ENCODE results near the gene DRAM1.
"Not testable (repeated sequence)": the region's sequence is repeated elsewhere in the genome, so short reads cannot be mapped to it uniquely, and the experiment has no call there.

Gene DRAM1

DNA sequence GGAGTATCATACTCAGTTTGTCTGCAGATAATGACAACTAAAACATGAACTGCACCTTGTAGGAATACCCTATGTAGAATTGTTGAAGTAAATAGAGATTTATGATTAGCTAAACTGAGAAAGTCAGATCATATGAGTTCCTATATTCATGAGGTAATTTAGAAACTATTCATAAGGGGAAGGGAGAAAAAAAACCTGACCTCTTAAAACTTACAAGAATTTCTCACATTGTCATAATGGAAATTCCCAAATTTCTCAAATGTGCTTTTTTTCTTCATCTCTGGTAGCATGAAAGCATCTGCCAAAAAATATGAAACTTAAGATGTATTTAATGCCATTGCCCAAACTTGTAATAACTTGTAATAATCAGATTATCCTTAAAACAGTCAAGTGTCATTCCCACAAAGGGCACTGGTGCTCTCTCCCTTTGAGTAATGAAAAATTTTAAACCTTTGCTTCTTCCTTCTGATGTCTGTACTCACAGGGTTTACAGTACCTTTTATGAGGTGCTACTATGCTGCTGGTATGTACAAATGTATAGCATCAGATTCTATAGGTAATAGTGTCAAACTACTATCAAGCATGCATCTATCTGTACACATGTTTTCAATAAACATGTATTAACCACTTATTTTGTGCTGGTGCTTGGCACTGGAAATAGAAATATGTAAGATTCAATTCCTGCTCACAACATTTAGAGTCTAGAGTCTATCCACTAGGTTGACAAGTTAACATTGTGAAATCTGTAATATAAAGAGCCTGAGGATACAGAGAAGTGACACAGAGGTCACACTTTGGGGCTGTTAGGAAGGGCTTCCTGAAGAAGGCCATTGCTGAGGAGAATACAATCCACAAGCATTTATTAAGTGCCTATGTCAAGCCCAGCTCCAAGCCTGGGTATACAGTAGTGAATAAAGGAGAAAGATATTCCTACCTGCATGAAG is 17.4 kb upstream of the DRAM1 start:
- DNase-seq = no peak

DNA sequence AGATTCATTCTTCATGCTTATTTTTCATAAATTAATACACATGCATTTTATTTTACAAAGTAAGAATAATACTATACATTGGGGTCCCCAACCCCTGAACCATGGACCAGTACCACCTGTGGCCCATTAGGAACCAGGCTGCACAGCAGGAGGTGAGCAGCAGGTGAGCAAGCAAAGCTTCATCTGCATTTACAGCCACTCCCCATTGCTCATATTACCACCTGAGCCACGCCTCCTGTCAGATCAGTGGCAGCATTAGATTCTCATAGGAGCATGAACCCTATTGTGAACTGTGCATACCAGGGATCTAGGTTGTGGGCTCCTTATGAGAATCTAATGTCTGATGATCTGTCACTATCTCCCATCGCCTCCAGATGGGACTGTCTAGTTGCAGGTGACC is 15.7 kb upstream of the DRAM1 start:
- DNase-seq = not testable (repeated sequence)

DNA sequence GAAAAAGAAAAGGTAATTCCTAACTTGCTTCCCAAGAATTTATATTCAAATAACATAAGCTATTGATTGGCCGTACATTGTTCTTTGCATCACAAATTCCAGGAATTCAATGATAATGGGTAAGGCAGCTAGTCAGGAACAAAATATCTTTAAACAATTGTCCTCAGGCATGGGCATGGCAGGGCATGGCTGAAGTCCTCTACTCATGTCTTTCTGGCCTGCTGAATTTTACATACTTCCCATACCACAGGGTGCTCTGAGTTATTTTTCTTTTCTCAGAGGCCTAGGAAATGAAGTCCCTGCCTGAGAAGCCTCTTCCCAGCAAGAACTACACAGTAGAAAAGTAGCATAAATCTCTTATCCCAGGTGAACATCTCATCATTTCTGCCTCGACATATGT is 15.1 kb upstream of the DRAM1 start:
- no peak for DNase-seq

DNA sequence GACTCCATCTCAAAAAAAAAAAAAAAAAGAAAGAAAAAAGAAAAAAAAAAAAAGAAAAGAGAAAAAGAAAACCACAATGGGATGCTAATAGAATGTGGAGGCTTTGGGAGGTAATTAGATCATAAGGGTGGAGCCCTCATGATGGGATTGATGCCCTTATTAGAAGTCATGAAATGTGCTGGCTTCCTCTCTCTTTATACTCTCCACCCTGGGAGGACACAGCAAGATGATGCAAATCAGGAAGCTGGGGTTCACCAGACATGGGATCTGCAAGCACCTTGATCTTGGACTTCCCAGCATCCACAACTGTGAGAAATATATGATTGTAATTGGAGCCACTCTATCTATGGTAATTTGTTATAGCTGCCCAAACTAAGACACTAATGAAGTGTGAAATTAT is 13.4 kb upstream of the DRAM1 start:
- DNase-seq = no peak

DNA sequence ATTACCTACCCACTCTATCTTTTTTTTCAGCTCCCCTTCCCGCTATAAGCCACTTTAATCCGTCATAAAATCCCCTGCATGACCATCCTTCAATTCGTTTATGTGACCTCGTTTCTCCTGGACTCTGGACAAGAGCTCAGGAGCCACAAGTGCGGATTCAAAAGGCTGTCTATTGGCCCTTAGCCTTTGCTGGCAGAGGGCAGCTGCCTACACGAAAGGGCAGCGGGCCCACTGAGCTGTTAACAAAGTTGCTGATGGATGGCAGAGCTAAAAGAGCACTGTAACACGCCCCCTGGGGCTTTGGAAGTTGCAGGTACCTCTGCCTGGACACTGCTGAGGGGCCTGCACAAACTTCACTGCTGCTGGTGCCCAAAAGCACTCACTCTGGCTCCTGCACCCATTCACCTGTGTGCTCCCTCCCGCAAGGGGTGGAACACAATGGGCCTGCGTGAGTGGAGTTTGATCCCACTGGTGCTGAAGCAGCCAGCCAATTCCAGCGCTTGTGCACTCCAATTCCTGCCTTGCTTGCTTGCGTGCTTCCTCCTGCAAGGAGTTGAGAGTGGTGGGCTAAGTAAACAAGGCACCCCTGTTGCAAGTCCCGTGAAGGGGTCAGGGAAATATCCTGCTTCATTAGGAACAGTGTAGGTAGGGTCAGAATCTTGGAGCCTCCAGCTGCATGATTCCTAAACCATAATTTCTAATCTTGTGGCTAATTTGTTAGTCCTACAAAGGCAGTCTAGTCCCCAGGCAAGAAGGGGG is 10.6 kb upstream of the DRAM1 start:
- no peak for DNase-seq

DNA sequence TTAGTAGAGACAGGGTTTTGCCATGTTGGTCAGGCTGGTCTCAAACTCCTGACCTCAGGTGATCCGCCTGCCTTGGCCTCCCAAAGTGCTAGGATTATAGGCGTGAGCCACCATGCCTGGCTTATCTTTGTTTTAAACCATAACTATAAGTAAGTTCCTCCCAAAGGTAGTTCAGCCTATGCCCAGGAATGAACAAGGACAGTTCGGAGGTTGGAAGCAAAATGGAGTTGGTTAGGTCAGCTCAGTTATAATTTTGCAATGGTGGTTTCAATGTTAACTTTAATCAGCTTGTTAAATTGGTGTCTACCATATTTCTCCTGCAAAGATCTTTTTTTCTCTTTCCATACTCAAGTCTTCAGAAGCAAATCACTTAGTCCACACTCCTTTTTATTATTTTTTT is 9.8 kb upstream of the DRAM1 start:
- not testable (repeated sequence) for DNase-seq

DNA sequence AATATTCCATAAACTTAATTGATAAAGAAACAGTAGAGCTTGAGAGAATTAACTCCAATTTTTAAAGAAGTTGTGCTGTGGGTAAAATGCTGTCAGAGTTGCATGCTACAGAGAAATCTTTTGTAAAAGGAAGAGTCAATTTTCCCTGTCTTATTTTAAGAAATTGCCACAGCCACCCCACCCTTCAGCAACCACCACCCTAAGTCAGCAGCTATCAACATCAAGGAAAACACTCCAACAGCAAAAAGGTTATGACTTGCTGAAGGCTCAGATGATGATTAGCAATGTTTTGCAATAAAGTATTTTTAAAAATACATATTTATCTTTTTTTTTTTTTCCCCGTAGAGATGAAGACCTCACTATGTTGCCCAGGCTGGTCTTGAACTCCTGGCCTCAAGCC is 6.5 kb upstream of the DRAM1 start:
- DNase-seq = no peak

DNA sequence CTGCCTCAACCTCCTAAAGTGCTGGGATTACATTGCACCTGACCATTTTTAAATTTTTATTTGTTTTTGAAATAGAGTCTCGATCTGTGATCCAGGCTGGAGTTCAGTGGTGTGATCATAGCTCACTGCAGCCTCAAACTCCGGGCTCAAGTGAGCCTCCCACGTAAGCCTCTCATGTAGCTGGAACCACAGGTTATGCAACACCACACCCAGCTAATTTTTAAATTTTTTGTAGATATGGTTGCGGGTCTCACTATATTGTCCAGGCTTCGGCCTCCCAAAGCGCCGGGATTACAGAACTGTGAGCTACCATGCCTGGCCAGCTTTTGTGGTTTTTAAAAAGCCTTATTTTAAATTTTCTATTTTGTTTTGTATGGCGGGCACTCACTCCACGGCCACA is 2.2 kb upstream of the DRAM1 start:
- no peak for DNase-seq

DNA sequence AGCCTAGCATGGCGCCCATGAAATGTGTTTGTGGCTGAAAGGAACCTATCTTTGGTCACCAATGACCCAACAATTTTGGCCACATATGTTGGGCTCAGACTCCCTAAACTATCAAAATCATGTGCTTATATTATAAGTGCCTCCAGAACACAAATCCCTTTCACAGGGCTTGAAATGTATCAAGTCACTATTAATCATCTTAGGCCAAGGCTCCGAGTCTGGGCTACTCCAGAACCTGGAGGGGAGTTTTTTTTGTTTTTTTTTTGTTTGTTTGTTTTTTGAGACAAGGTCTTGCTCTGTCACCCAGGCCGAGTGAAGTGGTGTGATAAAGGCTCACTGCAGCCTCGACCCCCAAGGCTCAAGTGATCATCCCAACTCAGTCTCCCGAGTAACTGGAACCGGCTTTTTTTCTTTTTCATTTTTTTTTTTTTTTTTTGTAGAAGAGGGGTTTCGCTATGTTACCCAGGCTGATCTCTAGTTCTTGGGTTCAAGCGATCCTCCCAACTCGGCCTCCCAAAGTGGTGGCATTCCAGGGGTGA is 989 bp upstream of the DRAM1 start:
- no peak for DNase-seq

DNA sequence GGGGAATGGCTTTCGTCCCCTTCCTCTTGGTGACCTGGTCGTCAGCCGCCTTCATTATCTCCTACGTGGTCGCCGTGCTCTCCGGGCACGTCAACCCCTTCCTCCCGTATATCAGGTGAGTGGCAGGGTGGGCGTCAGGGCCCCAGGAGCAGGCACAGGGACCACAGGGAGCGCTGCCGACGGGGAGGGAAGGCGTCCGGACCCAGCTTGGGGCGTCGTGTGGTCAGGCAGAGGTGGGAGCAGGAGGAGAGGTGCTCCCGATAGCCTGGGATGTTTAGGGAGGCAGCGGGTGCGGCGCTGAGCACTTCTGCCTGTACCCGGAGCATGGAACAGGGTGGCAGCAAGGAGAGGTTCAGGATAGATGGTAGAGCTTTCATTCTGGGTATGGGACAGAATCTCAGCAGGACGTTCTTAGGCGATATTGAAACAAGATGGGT is 444 bp downstream of the DRAM1 start:
- no peak for DNase-seq

DNA sequence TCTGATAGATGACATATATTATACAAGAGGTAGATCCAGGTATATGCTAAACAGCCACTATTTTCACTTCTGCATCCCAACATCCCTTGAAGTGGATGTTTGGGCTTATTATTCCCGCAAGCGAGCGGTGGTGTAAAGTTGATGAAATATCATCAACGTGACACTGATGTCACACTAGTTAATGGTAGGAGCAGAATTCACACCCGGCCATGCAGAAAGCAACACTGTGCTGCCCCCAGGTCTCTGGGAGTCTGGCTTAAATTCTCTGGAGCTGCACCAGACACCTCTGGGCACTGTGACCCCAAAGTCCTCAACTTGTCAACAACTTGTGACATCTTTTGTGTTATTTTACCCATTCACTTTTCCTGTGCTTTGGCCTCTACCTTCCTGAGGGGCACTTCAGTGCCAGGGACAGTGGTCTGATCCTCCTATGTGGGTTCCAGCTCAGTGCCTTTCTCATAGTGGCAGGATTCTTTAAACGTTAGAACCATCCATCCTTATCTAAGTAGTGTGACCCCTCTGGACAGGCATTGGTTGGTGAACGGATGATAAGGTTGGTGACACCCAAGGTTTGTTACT is 952 bp downstream of the DRAM1 start:
- no peak for DNase-seq

DNA sequence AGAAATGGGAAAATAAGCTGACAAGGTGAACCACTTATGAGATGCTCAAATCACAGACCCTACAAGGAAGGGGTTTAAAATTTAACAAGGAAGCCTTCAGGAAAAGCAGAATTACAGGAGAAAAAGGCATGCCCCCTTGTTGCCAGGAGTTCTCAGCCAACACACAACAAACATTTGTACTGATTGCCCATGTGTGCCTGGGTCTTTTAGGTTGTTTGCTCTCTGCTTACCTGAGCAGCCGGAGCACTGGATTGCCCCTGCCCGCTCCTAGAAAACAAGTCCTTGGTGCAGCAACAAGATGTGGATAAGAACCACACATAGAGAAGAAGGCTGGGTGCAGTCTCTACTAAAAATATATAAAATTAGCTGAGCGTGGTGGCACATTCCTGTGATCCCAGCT is 3.4 kb downstream of the DRAM1 start:
- DNase-seq = no peak

DNA sequence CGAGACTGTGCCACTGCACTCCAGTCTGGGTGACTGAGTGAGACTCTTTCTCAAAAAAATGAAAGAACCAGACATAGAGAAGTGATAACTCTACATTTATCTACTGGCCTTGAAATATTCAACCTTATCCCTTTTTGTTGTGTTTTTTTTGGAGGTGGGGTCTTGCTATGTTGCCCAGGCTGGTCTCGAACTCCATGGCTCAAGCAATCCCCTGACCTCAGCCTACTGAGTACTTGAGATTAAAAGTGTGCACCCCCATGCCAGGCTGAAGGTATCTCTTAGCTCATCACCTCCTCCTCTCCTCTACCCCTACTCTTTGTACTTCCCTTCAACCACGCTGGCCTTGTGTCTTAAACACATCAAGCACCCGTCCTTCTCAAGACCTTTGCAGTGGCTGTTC is 3.8 kb downstream of the DRAM1 start:
- DNase-seq = no peak

DNA sequence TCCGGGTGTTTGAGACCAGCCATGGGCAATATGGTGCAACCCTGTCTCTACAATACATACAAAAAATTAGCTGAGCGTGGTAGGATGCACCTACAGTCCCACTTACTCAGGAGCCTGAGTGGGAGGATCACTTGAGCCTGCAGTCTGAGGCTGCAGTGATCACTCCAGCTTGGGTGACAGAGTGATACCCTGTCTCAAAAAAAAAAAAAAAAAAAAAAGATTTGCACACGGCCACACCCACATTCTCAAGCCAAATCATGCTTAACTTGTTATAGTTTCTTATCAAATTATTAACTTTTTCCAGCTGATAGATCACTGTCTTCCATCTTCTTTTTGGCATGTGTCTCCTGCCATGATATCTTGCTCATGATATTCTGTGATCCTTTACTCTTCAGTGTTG is 6.8 kb downstream of the DRAM1 start:
- DNase-seq = no peak

DNA sequence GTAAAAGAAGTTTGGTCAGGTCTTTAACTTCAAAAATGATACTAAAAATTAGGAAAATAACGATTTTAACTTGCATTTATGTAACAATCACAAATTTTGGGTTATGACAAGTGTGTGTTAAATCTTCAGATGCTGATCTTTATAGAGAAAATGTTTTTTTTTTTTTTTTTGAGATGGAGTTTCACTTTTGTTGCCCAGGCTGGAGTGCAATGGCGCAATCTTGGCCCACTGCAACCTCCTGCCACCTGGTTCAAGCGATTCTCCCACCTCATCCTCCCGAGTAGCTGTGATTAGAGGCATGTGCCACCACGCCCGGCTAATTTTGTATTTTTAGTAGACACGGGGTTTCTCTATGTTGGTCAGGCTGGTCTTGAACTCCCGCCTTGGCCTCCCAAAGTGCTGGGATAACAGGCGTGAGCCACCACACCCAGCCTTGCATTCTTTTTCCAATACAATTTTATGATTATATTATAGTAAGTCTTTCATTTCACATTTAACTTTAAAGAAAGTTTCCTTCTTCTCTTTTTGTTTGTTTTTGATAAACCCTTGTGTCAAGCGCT is 7.5 kb downstream of the DRAM1 start:
- not testable (repeated sequence) for DNase-seq

DNA sequence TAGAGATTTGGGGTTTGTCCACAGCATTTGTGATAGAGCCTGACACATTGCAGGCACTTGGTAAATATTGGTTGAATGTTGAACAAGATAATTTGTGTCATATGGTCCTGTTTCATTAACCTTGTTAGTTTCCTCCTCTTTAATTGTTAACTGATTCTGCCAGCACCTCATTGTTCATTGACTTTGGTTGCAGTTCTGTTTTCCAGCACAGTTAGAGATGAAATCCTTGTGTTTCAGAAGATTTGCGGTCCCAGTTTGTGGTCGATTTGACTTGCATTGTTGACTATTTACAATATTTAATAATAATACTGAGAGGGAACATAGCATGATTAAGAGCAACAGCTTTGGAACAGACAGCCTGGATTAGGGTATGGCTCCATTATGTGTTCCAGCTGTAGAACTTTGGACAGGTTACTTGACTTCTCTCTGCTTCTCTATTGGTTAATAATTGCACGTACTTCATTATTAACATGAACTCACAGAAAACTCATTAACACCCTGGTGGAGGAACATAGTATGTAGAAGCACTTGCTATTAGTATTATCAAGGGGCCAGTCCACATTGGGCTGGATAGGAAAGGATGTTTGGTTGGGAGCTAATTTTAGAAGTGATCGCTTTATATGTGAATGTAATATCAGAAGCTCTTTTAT is 8.7 kb downstream of the DRAM1 start:
- no peak for DNase-seq

DNA sequence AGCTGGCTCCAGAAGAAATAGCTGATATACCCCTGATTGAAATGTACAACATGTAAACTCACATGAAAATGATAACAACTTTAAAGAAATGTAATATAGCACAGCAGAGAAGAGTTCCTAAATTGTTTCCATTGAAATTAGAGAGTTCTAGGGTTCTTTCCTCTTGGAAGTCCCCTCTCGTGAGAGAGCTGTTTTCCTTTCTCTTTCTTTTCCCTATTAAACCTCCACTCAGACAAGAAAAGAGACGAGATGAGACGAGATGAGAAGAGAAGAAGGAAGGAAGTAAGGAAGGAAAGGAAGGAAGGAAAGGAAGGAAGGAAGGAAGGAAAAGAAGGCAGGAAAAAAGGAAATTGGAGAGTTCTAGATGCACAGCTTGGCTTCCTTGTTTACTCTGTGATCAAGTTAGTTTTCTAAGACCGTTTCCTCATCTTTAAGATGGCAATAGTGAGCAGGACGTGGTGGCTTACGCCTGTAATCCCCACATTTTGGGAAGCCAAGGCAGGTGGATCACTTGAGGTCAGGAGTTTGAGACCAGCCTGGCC is 11.9 kb downstream of the DRAM1 start:
- no peak for DNase-seq

DNA sequence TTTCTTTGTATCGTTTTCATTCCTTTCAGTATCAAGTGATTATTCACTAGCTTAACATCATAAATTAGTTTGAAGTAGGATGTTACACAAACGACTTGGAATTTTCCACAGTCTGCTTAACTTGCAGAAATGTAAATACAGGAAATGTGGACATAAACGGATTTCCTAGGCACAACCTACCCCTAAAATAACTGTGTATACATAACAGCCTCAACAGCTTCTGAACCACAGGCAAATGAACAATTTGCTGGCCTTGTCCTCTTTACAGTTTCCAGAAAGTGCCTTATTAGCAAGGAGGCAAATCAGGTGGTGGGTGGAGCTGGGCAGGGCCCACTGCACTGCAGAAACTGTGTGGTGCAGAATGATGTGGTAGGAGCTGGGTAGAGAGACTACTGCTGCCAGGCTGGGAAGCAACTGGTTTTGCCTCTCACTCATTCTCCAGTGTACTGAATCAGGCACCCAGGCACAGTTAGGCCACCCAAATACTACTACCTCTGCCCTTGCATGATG is 14.1 kb downstream of the DRAM1 start:
- no peak for DNase-seq

DNA sequence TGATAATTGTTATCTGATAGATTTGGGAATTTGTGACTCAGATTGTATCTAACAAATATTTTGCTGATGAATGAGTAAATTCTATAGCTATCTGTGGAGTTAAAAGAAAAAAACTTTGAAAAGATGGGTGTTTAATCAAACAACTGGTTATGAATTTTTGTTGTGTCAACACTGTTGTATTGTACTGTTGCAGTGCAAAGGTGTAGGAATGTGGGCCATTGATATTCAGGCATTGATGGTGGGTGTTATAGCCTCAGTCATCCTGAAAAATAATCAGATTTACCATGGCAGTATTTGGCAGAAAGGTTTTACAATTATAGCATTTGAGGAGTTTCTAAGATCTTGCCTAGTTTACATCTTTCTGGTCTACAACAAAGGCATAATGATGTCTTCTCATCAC is 15.4 kb downstream of the DRAM1 start:
- DNase-seq = no peak

DNA sequence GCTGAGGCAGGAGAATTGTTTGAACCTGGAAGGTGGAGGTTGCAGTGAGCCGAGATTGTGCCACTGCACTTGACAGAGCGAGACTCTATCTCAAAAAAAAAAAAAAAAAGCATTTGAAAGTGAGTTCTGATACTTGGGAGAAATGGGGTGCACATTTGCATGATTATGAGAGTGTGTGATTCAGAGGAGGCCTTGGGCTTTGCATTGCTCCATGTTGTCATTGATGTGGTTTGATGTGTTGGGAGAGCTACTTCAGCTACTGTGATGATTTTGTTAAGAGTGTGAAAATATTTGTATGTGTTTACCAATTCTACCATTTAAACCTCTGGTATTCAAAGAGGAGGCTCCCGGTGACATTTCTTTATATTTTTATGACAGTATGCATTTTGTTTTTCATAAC is 24.4 kb downstream of the DRAM1 start:
- DNase-seq = no peak

DNA sequence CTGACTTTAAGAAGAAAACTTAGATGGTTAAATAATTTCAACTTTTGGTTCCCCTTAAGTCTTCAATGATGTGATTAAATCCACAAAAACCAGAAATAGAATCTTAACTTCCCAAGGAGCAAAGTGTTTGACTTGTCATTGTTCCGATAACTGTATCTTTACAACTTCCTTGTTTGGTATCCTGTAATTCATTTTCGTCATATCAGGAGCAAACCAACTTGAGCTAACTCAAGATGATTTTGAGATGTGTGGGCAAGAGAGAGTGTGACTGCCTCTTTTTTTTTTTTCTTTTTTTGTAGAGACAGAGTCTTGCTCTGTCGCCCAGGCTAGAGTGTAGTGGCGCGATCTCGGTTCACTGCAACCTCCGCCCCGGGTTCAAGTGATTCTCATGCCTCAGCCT is 25.3 kb downstream of the DRAM1 start:
- no peak for DNase-seq

DNA sequence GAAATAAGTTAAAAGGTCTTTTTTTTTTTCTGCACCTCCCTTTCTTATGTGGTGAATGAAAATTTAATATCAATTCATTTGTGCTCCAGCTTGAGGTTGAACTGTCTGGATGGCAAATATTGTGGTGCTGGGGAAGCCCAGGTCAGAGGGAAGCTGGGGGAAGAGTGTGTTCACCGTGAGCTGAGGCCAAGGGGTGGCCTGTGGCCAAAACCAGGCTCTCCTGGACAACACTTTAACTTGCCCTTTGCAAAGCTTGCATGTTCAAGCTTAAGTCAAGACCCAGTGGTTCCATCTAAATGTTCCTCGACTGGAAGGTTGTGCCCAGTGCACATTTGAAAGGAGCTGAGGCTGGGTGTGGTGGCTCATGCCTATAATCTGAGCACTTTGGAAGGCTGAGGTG is 28.8 kb downstream of the DRAM1 start:
- DNase-seq = no peak
